ENCODE results near the gene DNER. TPM values are rescaled to one million over a fixed set of nuclear protein-coding genes. Genes with fewer than 3 reads are reported as not detected.
A peak's percentile ranks its signal among the peaks of the same experiment; 100 is the strongest.

The DNER gene
- total RNA-seq, 2 donors from 2014 or later = 17.6 to 28.4 TPM

GRCh38 chr2:229425598-229425997 is 288.8 kb downstream of the DNER start:
- H3K9me3 ChIP-seq = no peaks in the 10 kb centered on the region
- no peaks in the 10 kb centered on the region for H3K4me1 ChIP-seq
- H3K27ac ChIP-seq = no peak overlapping the region
- no peaks in the 10 kb centered on the region for H3K27me3 ChIP-seq
- no peak for DNase-seq (ENCODE audit: low spot score)
- no peak overlapping the region for H3K4me3 ChIP-seq
- H3K36me3 ChIP-seq = no peaks in the 10 kb centered on the region
- TF ChIP-seq CTCF (IDR thresholded peaks at IDR 0.05) = no peak

GRCh38 chr2:229422063-229422462 is 292.3 kb downstream of the DNER start:
- TF ChIP-seq CTCF (IDR thresholded peaks at IDR 0.05) = no peak
- no peak overlapping the region for H3K27ac ChIP-seq
- H3K4me3 ChIP-seq = no peak overlapping the region
- peaks cover 0 to 10% of the 10 kb centered on the region in 2 donors for H3K4me1 ChIP-seq
- no peaks in the 10 kb centered on the region for H3K36me3 ChIP-seq
- no peaks in the 10 kb centered on the region for H3K27me3 ChIP-seq
- H3K9me3 ChIP-seq = no peaks in the 10 kb centered on the region
- DNase-seq (ENCODE audit: low spot score) = no peak

- Histone ChIP-seq H3K9me3 (no peaks in the 10 kb centered on the region), H3K27ac (peak overlapping the region; percentile 62 to 74), H3K36me3 (no peaks in the 10 kb centered on the region), H3K4me3 (no peak overlapping the region), H3K4me1 (peaks cover 0 to 25% of the 10 kb centered on the region in 2 donors), H3K27me3 (no peaks in the 10 kb centered on the region)
- no peak for TF ChIP-seq CTCF (IDR thresholded peaks at IDR 0.05)
- no peak for DNase-seq (ENCODE audit: low spot score)
These were observed 295.2 kb downstream of the DNER start for GRCh38 chr2:229419158-229419557.

GRCh38 chr2:229417916-229418315 is 296.4 kb downstream of the DNER start:
- H3K27ac ChIP-seq = peak overlapping the region; percentile 62 to 74
- no peaks in the 10 kb centered on the region for H3K9me3 ChIP-seq
- no peak overlapping the region for H3K4me3 ChIP-seq
- peaks cover 0 to 25% of the 10 kb centered on the region in 2 donors for H3K4me1 ChIP-seq
- H3K36me3 ChIP-seq = no peaks in the 10 kb centered on the region
- TF ChIP-seq CTCF (IDR thresholded peaks at IDR 0.05) = no peak
- no peak for DNase-seq (ENCODE audit: low spot score)
- no peaks in the 10 kb centered on the region for H3K27me3 ChIP-seq

GRCh38 chr2:229417176-229417575 is 297.2 kb downstream of the DNER start:
- no peak overlapping the region for H3K4me3 ChIP-seq
- H3K27me3 ChIP-seq = no peaks in the 10 kb centered on the region
- no peak for TF ChIP-seq CTCF (IDR thresholded peaks at IDR 0.05)
- no peaks in the 10 kb centered on the region for H3K36me3 ChIP-seq
- no peak for DNase-seq (ENCODE audit: low spot score)
- H3K9me3 ChIP-seq = no peaks in the 10 kb centered on the region
- H3K4me1 ChIP-seq = peaks cover 0 to 25% of the 10 kb centered on the region in 2 donors
- peak overlapping the region; percentile 62 to 74 for H3K27ac ChIP-seq

GRCh38 chr2:229416116-229416694 is 298.1 kb downstream of the DNER start:
- H3K36me3 ChIP-seq = no peaks in the 10 kb centered on the region
- DNase-seq (ENCODE audit: low spot score) = peak; percentile 94
- peak overlapping the region; percentile 62 to 74 for H3K27ac ChIP-seq
- TF ChIP-seq CTCF (IDR thresholded peaks at IDR 0.05) = no peak
- no peaks in the 10 kb centered on the region for H3K27me3 ChIP-seq
- no peaks in the 10 kb centered on the region for H3K9me3 ChIP-seq
- H3K4me1 ChIP-seq = peaks cover 0 to 25% of the 10 kb centered on the region in 2 donors
- H3K4me3 ChIP-seq = no peak overlapping the region

Data from right atrium auricular region (tissue), 2 donors.